Heart left ventricle (tissue), 13 donors: ENCODE data around the gene SORL1.

Experiments used
- CTCF ChIP-seq, 12 donors: fragments of 200-600 bp; sonication (generic) in 4 of 12; IDR thresholded peaks; one replicate each; pipeline versions ENCODE4 v1.5.0 to v1.8.0; 2018 to 2022; ENCODE audit warnings: antibody characterized with exemption in 12 of 12, mild to moderate bottlenecking in 5 of 12
- POLR2A ChIP-seq, 2 donors: fragments of 450-650 bp; IDR thresholded peaks; one replicate each; pipeline ENCODE4 v1.6.1; 2017; ENCODE audit warnings: antibody characterized with exemption in 2 of 2, mild to moderate bottlenecking in 2 of 2, moderate library complexity in 2 of 2
- donor health status: ischemic (EF 13 %, LVEDD 7.1; RV severe dilation, severe dysfunction).
- donor health status: DM: no; HTN: yes; CAD: no.
- donor health status: DM: no; HTN: no; CAD: no.
- donor health status: ischemic (EF 25% LVEDD 6.9; RV normal size, moderate dysfunction).
- donor health status: ischemic (EF 25% LVEDD 5.7; RV mildly dilated, moderate dysfunction).
- donor health status: ischemic (EF 35%, LVEDD 5.7; RV mildly dilated, moderate dysfunction).
- donor health status: nonischemic (EF 11% LVEDD 7.7; RV severe dilation, severe dysfunction).
- donor health status: DM: yes; HTN: yes; CAD: no.
- donor health status: PGD.
- donor health status: ischemic (EF 29% LVEDD 5.4; RV normal size, mild dysfunction).
- donor health status: nonischemic (EF 23%, LVEDD 6.1; RV moderate dilation, normal function).

- TF ChIP-seq CTCF (IDR thresholded peaks at IDR 0.05) (no peak), POLR2A (IDR thresholded peaks at IDR 0.05) (no peak)
Measured at GRCh38 chr11:121479698-121480238, 27.7 kb downstream of the SORL1 start.
